HEK293T (cell line): ENCODE measurements around the gene TEDC1.

Experiments used
- ARNT ChIP-seq: fragments of 450-650 bp; IDR thresholded peaks from 2 replicates; pipeline ENCODE4 v1.6.1; 2017; ENCODE audit warnings: mild to moderate bottlenecking
- BHLHE40 ChIP-seq: fragments of 450-650 bp; IDR thresholded peaks from 2 replicates; pipeline ENCODE4 v1.6.1; 2016; ENCODE audit warnings: mild to moderate bottlenecking, moderate library complexity, borderline replicate concordance
- FOXA1 ChIP-seq: fragments of 450-650 bp; IDR thresholded peaks from 2 replicates; pipeline ENCODE4 v1.6.1; 2016; ENCODE audit warnings: mild to moderate bottlenecking
- FOXK2 ChIP-seq: fragments of 450-650 bp; IDR thresholded peaks from 2 replicates; pipeline ENCODE4 v1.6.1; 2016; ENCODE audit warnings: mild to moderate bottlenecking
- FOXM1 ChIP-seq: fragments of 450-650 bp; IDR thresholded peaks from 2 replicates; pipeline ENCODE4 v1.6.1; 2017; ENCODE audit warnings: mild to moderate bottlenecking, borderline replicate concordance
- NFRKB ChIP-seq: fragments of 450-650 bp; IDR thresholded peaks from 2 replicates; pipeline ENCODE4 v1.6.1; 2016; ENCODE audit warnings: mild to moderate bottlenecking, moderate library complexity
- SP1 ChIP-seq: fragments of 450-650 bp; IDR thresholded peaks from 2 replicates; pipeline ENCODE4 v1.6.1; 2017
- TARDBP ChIP-seq: fragments of 450-650 bp; IDR thresholded peaks from 2 replicates; pipeline ENCODE4 v1.6.1; 2016
- ZNF384 ChIP-seq: fragments of 450-650 bp; IDR thresholded peaks from 2 replicates; pipeline ENCODE4 v1.6.1; 2016

DNA sequence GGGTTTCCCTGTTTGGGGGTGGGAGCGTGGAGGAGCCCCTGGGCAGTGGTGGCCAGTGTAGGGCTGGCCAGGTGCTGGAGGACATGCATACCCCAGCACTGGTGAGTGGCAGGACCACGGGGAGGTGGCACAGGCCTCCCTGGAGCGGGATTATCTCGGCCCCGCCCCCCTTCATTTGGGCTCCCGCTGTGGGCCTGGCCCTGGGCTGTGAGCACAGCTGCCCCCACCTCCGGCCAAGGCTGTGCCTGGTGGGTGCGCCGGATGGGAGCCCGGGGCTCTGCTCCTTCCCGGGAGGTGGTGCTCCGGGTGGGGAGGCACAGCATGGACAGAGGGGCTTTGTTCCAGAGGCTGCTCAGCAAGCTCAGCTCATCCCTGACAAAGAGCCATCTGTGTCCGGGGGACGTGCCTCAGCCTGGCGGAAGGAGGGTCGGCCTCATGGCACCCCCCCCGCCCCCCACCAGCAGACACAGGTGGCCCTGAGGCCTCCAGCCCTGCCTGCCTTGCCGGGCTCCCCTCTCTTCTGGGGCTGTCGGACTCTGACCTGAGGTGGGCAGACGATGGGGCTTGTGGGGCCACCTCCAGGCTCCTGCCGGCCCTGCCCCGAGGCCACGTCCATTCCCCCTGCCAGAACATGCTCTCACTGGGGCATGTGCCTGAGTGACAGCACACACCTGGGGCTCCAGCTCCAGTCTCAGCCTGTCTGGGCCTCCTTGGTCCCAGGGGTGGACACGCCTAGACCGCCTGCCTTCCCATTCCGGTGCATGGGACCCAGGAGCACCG is 8.4 kb downstream of the TEDC1 start:
- TF ChIP-seq FOXM1, result no peak
- no peak for TF ChIP-seq TARDBP
- no peak for TF ChIP-seq SP1
- TF ChIP-seq BHLHE40, result no peak
- TF ChIP-seq ARNT, result no peak
- no peak for TF ChIP-seq FOXA1
- no peak for TF ChIP-seq NFRKB
- TF ChIP-seq ZNF384, result no peak
- TF ChIP-seq FOXK2, result no peak
